SU-DHL-6 (cell line): ENCODE data around the gene EDDM13.

Experiments
- H2AFZ ChIP-seq: fragments of 200-600 bp; sonication (generic); 2 replicates; pipeline ENCODE4 v1.6.1; 2014; ENCODE audit warnings: low read depth, mild to moderate bottlenecking, moderate library complexity, mixed read lengths, antibody characterized with exemption, low read length; ENCODE audit not compliant: severe bottlenecking
- H3F3A ChIP-seq: fragments of 200-600 bp; shearing (Covaris generic); 2 replicates; pipeline ENCODE4 v1.6.0; 2016; ENCODE audit warnings: antibody characterized with exemption, mild to moderate bottlenecking; ENCODE audit not compliant: insufficient read depth
- H3K27ac ChIP-seq: fragments of 200-600 bp; sonication (generic); 2 replicates; pipeline ENCODE4 v1.5.1; 2016; ENCODE audit warnings: low read depth, mild to moderate bottlenecking, low read length, moderate library complexity, mixed read lengths
- H3K27me3 ChIP-seq: fragments of 200-600 bp; sonication (generic), shearing (Covaris generic); 2 replicates; pipeline ENCODE4 v1.6.0; 2014; ENCODE audit warnings: mild to moderate bottlenecking, low read length
- H3K36me3 ChIP-seq: fragments of 200-600 bp; sonication (generic); 2 replicates; pipeline ENCODE4 v1.6.1; 2014; ENCODE audit warnings: mild to moderate bottlenecking, low read length, mixed read lengths
- H3K4me2 ChIP-seq: fragments of 300-600, 200-600 bp; shearing (Covaris generic), sonication (generic); 2 replicates; pipeline ENCODE4 v1.6.0; 2014; ENCODE audit warnings: low read length, low read depth, mild to moderate bottlenecking; ENCODE audit not compliant: poor library complexity, severe bottlenecking
- H3K4me3 ChIP-seq: fragments of 200-600 bp; sonication (generic); 2 replicates; pipeline ENCODE4 v1.5.1; 2014; ENCODE audit warnings: antibody characterized with exemption, low read length, mild to moderate bottlenecking, mixed read lengths; ENCODE audit not compliant: insufficient read depth, poor library complexity, severe bottlenecking
- H3K79me2 ChIP-seq: fragments of 200-600 bp; sonication (generic); 2 replicates; pipeline ENCODE4 v1.6.1; 2014; ENCODE audit warnings: mild to moderate bottlenecking, low read length, moderate library complexity; ENCODE audit not compliant: insufficient read depth
- H3K9ac ChIP-seq: fragments of 200-600 bp; sonication (generic); 2 replicates; pipeline ENCODE4 v1.7.0; 2014; ENCODE audit warnings: mild to moderate bottlenecking, low read length
- H3K9me2 ChIP-seq: fragments of 200-600 bp; sonication (generic); replicated peaks from 2 replicates; pipeline ENCODE4 v1.6.1; 2014; ENCODE audit warnings: low read length; ENCODE audit not compliant: insufficient read depth
- H3K9me3 ChIP-seq: fragments of 200-600 bp; sonication (generic); 2 replicates; pipeline ENCODE4 v1.6.1; 2014; ENCODE audit warnings: low read length, mixed read lengths; ENCODE audit not compliant: insufficient read depth
- H4K20me1 ChIP-seq: fragments of 200-600 bp; sonication (generic); 2 replicates; pipeline ENCODE4 v1.6.1; 2014; ENCODE audit warnings: low read depth, mild to moderate bottlenecking, antibody characterized with exemption, low read length, moderate library complexity, mixed read lengths
- CTCF ChIP-seq: fragments of 200-600 bp; sonication (generic); IDR thresholded peaks from one replicate; pipeline ENCODE4 v1.5.1; 2017; ENCODE audit warnings: antibody characterized with exemption, mild to moderate bottlenecking, low read length, moderate library complexity; ENCODE audit not compliant: insufficient read depth, poor library complexity, severe bottlenecking
- EZH2phosphoT487 ChIP-seq: fragments of 200-600 bp; sonication (generic), shearing (Covaris generic); conservative IDR thresholded peaks from 2 replicates; pipeline ENCODE4 v1.6.1; 2018; ENCODE audit warnings: mild to moderate bottlenecking, antibody characterized with exemption, low read length, moderate library complexity, mixed read lengths

EDDM13 gene

GRCh38 chr19:56309511-56310185 is 37.1 kb downstream of the EDDM13 start:
- Histone ChIP-seq H3F3A (no peaks in the 10 kb centered on the region; the same call in 1 of the 2 replicates), H4K20me1 (no peaks in the 10 kb centered on the region), H2AFZ (no peak overlapping the region), H3K4me2 (no peak overlapping the region), H3K4me3 (no peak overlapping the region), H3K9me2 (no peaks in the 10 kb centered on the region), H3K79me2 (no peaks in the 10 kb centered on the region; the same call in 1 of the 2 replicates), H3K36me3 (no peaks in the 10 kb centered on the region; the same call in 1 of the 2 replicates), H3K27ac (no peak overlapping the region), H3K9me3 (no peaks in the 10 kb centered on the region), H3K9ac (no peak overlapping the region), H3K27me3 (no peaks in the 10 kb centered on the region)
- TF ChIP-seq CTCF, result peak; percentile 100
- no peak for TF ChIP-seq EZH2phosphoT487

- Histone ChIP-seq H3K79me2 (no peaks in the 10 kb centered on the region; the same call in 1 of the 2 replicates), H3K4me3 (no peak overlapping the region), H4K20me1 (no peaks in the 10 kb centered on the region), H3K9me2 (no peaks in the 10 kb centered on the region), H3K27me3 (no peaks in the 10 kb centered on the region), H3K9me3 (no peaks in the 10 kb centered on the region), H3K27ac (no peak overlapping the region), H2AFZ (no peak overlapping the region), H3K9ac (no peak overlapping the region), H3F3A (no peaks in the 10 kb centered on the region; the same call in 1 of the 2 replicates), H3K36me3 (no peaks in the 10 kb centered on the region; the same call in 1 of the 2 replicates), H3K4me2 (no peak overlapping the region)
- TF ChIP-seq CTCF (no peak), EZH2phosphoT487 (no peak)
Measured at GRCh38 chr19:56310462-56310861, 37.9 kb downstream of the EDDM13 start.

- Histone ChIP-seq H3K79me2 (no peaks in the 10 kb centered on the region; the same call in 1 of the 2 replicates), H3K9me2 (no peaks in the 10 kb centered on the region), H3K4me3 (no peak overlapping the region), H4K20me1 (no peaks in the 10 kb centered on the region), H3F3A (no peaks in the 10 kb centered on the region; the same call in 1 of the 2 replicates), H3K4me2 (no peak overlapping the region), H3K36me3 (no peaks in the 10 kb centered on the region; the same call in 1 of the 2 replicates), H3K27ac (no peak overlapping the region), H3K9me3 (no peaks in the 10 kb centered on the region), H3K9ac (no peak overlapping the region), H3K27me3 (no peaks in the 10 kb centered on the region), H2AFZ (no peak overlapping the region)
- no peak for TF ChIP-seq CTCF
- no peak for TF ChIP-seq EZH2phosphoT487
Measured at GRCh38 chr19:56312342-56312741, 39.8 kb downstream of the EDDM13 start.
